Endodermal cell (in vitro differentiated cells): ENCODE results near the gene FZD10. TPM values are rescaled to one million over a fixed set of nuclear protein-coding genes. Genes with fewer than 3 reads are reported as not detected.

ENCODE experiments used
- DNase-seq: peaks from one replicate; pipeline ENCODE4 v3.0.0-alpha.2; 2017
- H3K27ac ChIP-seq: 2 replicates; pipeline ENCODE4 v1.5.1; 2013; ENCODE audit warnings: mild to moderate bottlenecking, low read depth, low read length, moderate library complexity
- H3K27me3 ChIP-seq: 2 replicates; pipeline ENCODE4 v1.6.1; 2013; ENCODE audit warnings: mild to moderate bottlenecking, low read length, moderate library complexity; ENCODE audit not compliant: insufficient read depth, control insufficient read depth, poor library complexity, severe bottlenecking
- H3K36me3 ChIP-seq: 2 replicates; pipeline ENCODE4 v1.7.0; 2013; ENCODE audit warnings: mild to moderate bottlenecking, low read length, moderate library complexity; ENCODE audit not compliant: control insufficient read depth, insufficient read depth
- H3K4me1 ChIP-seq: one replicate; pipeline ENCODE4 v1.7.0; 2013; ENCODE audit warnings: low read length; ENCODE audit not compliant: control insufficient read depth, insufficient read depth
- H3K4me3 ChIP-seq: 2 replicates; pipeline ENCODE4 v1.5.1; 2013; ENCODE audit warnings: mild to moderate bottlenecking, low read length, moderate library complexity
- H3K9ac ChIP-seq: 2 replicates; pipeline ENCODE4 v1.6.1; 2013; ENCODE audit warnings: mild to moderate bottlenecking, low read length, moderate library complexity; ENCODE audit not compliant: poor library complexity, severe bottlenecking; ENCODE audit errors: extremely low read depth
- H3K9me3 ChIP-seq: 2 replicates; pipeline ENCODE4 v1.6.1; 2013; ENCODE audit warnings: mild to moderate bottlenecking, low read length, moderate library complexity; ENCODE audit not compliant: control insufficient read depth
- H3K27ac Mint-ChIP-seq: 2 replicates; pipeline ENCODE4 v1.8.0; 2020; ENCODE audit warnings: mixed read lengths
- H3K27me3 Mint-ChIP-seq: 2 replicates; pipeline ENCODE4 v1.8.0; 2021; ENCODE audit warnings: mild to moderate bottlenecking, mixed read lengths; ENCODE audit not compliant: insufficient read depth
- H3K36me3 Mint-ChIP-seq: 2 replicates; pipeline ENCODE4 v1.8.0; 2020; ENCODE audit warnings: low read depth, mixed read lengths
- H3K4me1 Mint-ChIP-seq: 2 replicates; pipeline ENCODE4 v1.8.0; 2020; ENCODE audit warnings: mixed read lengths
- H3K4me3 Mint-ChIP-seq: 2 replicates; pipeline ENCODE4 v1.8.0; 2020; ENCODE audit warnings: mild to moderate bottlenecking, moderate library complexity, mixed read lengths
- H3K9me3 Mint-ChIP-seq: 2 replicates; pipeline ENCODE4 v1.8.0; 2020; ENCODE audit warnings: mild to moderate bottlenecking, mixed read lengths
- CTCF ChIP-seq: fragments of 200-600 bp; sonication (generic); conservative IDR thresholded peaks from 2 replicates; pipeline ENCODE4 v1.5.0; 2021; ENCODE audit warnings: antibody characterized with exemption, mild to moderate bottlenecking
- WGBS, 2 experiments: methylation state at CpG; one replicate each; pipeline versions ENCODE4 v1.1.5 to v1.1.7; 2013; ENCODE audit warnings: missing lambda C conversion rate in 2 of 2, mixed read lengths in 1 of 2; ENCODE audit not compliant: insufficient coverage in 1 of 2, insufficient read length in 1 of 2; 5-methylcytosine and 5-hydroxymethylcytosine counted together
- total RNA-seq, 2 donors: library from RNA; stranded (reverse); fragmentation: NEBNext Ultra II Directional in 1 of 2; extraction: Animal tissue kit (Norgen Biotek cat#: 25700) in 1 of 2; gene quantifications; 2 replicates in 1 of 2; 3 replicates in 1 of 2; pipeline ENCODE4 v1.2.1, GENCODE V29; 2021

The FZD10 gene
- total RNA-seq, 2 donors from 2014 or later: 0.18 TPM; not detected in 1

GRCh38 chr12:130198026-130198662 is 35.9 kb downstream of the FZD10 start:
- Histone ChIP-seq H3K4me3 (no peak overlapping the region), H3K9me3 (no peaks in the 10 kb centered on the region), H3K36me3 (no peaks in the 10 kb centered on the region), H3K27me3 (peaks cover 60% of the 10 kb centered on the region), H3K27ac (no peak overlapping the region), H3K9ac (no peak overlapping the region), H3K4me1 (no peaks in the 10 kb centered on the region)
- 89 to 92% methylated on average over 10 to 18 of the region's 18 CpGs for WGBS, 2 experiments
- peak; percentile 44 for DNase-seq
- Mint-ChIP-seq H3K4me3 (no peak overlapping the region), H3K9me3 (peaks cover 4% of the 10 kb centered on the region), H3K27me3 (peaks cover 81% of the 10 kb centered on the region), H3K27ac (no peak overlapping the region), H3K4me1 (no peaks in the 10 kb centered on the region), H3K36me3 (no peaks in the 10 kb centered on the region)
- TF ChIP-seq CTCF: no peak

GRCh38 chr12:130198663-130199060 is 36.4 kb downstream of the FZD10 start:
- H3K27me3 ChIP-seq: peaks cover 60% of the 10 kb centered on the region
- no peak for TF ChIP-seq CTCF
- H3K27me3 Mint-ChIP-seq: peaks cover 81% of the 10 kb centered on the region
- H3K36me3 Mint-ChIP-seq: no peaks in the 10 kb centered on the region
- no peak overlapping the region for H3K4me3 ChIP-seq
- no peak overlapping the region for H3K27ac ChIP-seq
- H3K4me1 Mint-ChIP-seq: no peaks in the 10 kb centered on the region
- no peaks in the 10 kb centered on the region for H3K4me1 ChIP-seq
- no peaks in the 10 kb centered on the region for H3K9me3 ChIP-seq
- H3K9me3 Mint-ChIP-seq: peaks cover 4% of the 10 kb centered on the region
- H3K9ac ChIP-seq: no peak overlapping the region
- peak; percentile 35 for DNase-seq
- H3K27ac Mint-ChIP-seq: no peak overlapping the region
- no peak overlapping the region for H3K4me3 Mint-ChIP-seq
- H3K36me3 ChIP-seq: no peaks in the 10 kb centered on the region
- 92 to 93% methylated on average over 11 to 16 of the region's 16 CpGs for WGBS, 2 experiments

GRCh38 chr12:130199581-130200390 is 37.5 kb downstream of the FZD10 start:
- Mint-ChIP-seq H3K36me3 (no peaks in the 10 kb centered on the region), H3K9me3 (peaks cover 4% of the 10 kb centered on the region), H3K4me1 (no peaks in the 10 kb centered on the region), H3K4me3 (no peak overlapping the region), H3K27me3 (peaks cover 79% of the 10 kb centered on the region), H3K27ac (no peak overlapping the region)
- H3K9ac ChIP-seq: no peak overlapping the region
- H3K4me3 ChIP-seq: no peak overlapping the region
- peak; percentile 49 for DNase-seq
- peaks cover 50% of the 10 kb centered on the region for H3K27me3 ChIP-seq
- no peak overlapping the region for H3K27ac ChIP-seq
- H3K4me1 ChIP-seq: no peaks in the 10 kb centered on the region
- H3K9me3 ChIP-seq: no peaks in the 10 kb centered on the region
- no peaks in the 10 kb centered on the region for H3K36me3 ChIP-seq
- WGBS, 2 experiments: 78 to 88% methylated on average over 6 to 18 of the region's 18 CpGs
- TF ChIP-seq CTCF: no peak
